GM13976 (cell line): Measurements from ENCODE around the gene LHX4.

ENCODE experiments used
- DNase-seq: peaks from one replicate; pipeline ENCODE4 v3.0.0; 2012; ENCODE audit warnings: low spot score
- CTCF ChIP-seq: IDR thresholded peaks from 2 replicates; pipeline ENCODE4 v1.5.1; 2012; ENCODE audit warnings: borderline replicate concordance, mild to moderate bottlenecking; ENCODE audit not compliant: insufficient read depth; ENCODE audit errors: extremely low read depth, missing control alignments, control extremely low read depth
- in situ Hi-C: fragments of 300-500 bp; cut with MboI; formaldehyde crosslinking; loops from one replicate; pipeline ENCODE4 v1.12.0; 2022; ENCODE audit warnings: low sequenced_read_pairs, mixed read lengths, inconsistent platforms; ENCODE audit not compliant: unreplicated experiment

Gene LHX4

GRCh38 chr1:180275726-180276125, 45.7 kb downstream of the LHX4 start:
- no peak for DNase-seq
- TF ChIP-seq CTCF = no peak
- in situ Hi-C loops = no loop called here

DNA sequence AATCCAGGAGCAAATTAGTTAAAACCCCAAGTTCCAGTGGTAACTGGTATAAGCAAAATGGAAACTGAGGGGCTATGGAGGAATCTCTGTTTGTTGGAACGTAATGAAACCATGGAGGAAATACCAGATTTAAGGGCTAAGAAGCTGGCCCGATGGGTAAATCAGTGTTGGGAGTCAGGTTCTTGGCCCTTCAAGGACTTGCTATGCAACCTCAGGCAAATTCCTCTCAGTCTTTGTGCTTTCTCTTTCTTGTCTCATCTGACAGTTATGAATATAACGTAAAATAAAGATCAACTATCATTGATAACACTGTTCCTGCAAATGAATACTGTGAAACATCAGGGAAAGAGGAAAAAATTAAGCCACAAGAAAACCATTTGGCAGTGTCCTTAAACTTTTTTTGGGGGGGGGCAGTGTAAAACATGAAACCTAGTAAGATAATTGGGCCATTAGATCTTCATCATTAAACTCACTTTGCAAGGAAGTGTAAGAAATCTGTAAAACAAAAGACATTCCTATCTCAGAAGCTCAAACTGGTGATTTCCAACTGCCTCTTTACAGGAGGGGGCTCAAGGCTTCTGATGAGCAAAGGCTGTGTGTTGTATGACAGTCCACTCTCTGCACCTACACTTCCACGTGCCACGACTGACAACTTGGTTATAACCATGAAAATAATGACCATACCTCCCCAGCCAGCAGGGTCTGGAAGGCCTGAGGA, 47.6 kb downstream of the LHX4 start:
- in situ Hi-C loops = no loop called here
- no peak for DNase-seq
- TF ChIP-seq CTCF = no peak

GRCh38 chr1:180278194-180278515, 48.1 kb downstream of the LHX4 start:
- no peak for DNase-seq
- in situ Hi-C loops = no loop called here
- TF ChIP-seq CTCF = no peak

DNA sequence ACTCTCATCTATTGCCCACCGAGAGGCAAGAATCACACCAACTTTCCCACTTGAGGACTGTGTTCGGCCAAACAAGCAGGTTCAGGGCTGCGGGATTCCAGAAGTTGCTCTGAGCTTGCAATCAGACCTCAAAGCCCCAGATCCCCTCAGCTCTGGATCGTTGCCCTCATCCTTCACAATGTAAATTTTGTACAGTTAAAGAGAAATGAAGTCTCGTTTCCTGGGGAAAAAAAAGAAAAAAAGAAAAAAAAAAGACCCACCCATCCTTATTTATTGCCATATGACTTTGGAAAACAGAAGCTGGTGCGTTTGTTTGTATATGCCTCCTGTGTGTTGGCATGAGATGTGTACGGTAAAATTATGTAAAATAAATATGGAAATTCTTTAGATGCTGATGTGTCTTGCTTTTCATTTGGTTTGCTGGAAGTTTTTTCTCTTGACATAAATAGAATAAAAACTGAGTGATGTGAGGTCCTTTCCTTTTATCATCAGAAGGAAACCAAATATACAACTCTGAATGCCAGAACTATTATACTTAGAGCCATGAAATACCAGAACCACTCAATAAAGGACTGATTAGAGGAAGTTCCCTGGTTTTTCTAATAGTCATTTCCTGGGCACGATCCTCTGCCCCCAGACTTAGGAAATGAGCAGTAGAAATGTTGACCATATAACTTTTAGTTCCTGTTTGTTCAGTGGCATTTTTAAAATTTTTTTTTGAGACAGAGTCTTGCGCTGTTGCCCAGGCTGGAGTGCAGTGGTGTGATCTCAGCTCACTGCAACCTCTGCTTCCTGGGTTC, 48.7 kb downstream of the LHX4 start:
- in situ Hi-C loops = no loop called here
- no peak for TF ChIP-seq CTCF
- DNase-seq = no peak

GRCh38 chr1:180279651-180280050, 49.6 kb downstream of the LHX4 start:
- no peak for DNase-seq
- no peak for TF ChIP-seq CTCF
- in situ Hi-C loops = no loop called here

DNA sequence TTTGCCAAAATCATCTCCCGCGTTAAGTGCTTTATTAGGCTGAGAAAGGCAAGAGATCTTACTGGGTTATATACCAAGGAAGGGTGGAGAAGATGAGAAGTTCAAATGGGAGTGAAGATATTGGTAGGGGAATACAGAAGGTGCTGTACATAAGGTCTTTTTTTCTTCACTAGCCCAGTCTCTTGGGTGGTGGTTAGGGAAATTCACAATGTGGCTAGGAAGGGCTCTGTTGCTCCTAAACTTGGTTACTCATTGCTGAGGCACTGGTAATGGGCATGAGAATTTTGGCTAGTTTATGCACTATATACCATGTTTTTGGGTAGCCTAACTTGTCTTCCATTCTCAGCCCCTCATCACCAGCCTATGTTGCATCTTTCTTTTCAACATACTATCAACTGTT, 50.6 kb downstream of the LHX4 start:
- TF ChIP-seq CTCF = no peak
- in situ Hi-C loops = no loop called here
- no peak for DNase-seq
